Right ventricle myocardium inferior (tissue), 1 donor: Measurements from ENCODE around the gene OR7C1. TPM values are rescaled to one million over a fixed set of nuclear protein-coding genes. Genes with fewer than 3 reads are reported as not detected.

Experiments used
- ATAC-seq: fragments of 200-7000 bp; cut with Tn5 transposase; one replicate; pipeline ENCODE4 v1.9.1; 2020; ENCODE audit warnings: mild to moderate bottlenecking, moderate library complexity
- DNase-seq: peaks from one replicate; pipeline ENCODE4 v3.0.0; 2021; ENCODE audit errors: missing footprints
- intact Hi-C: fragments of 100-400 bp; cut with DNase I; formaldehyde crosslinking; loops from one replicate; pipeline ENCODE4 v1.11.0; 2022
- long read RNA-seq: library from polyadenylated mRNA; unstranded; transcript quantifications from one replicate; pipeline ENCODE4 v2.0.0, GENCODE V29; 2021
- total RNA-seq: library from RNA; stranded (reverse); fragmentation: NEBNext Ultra II Directional; extraction: Animal tissue kit (Norgen Biotek cat#: 25700); gene quantifications from one replicate; pipeline ENCODE4 v1.2.1, GENCODE V29; 2021
- donor health status: DM: no; HTN: yes; CAD: no; lungs with severe emphysema.

The OR7C1 gene
- total RNA-seq, result not detected
- long read RNA-seq, result 0 reads

DNA sequence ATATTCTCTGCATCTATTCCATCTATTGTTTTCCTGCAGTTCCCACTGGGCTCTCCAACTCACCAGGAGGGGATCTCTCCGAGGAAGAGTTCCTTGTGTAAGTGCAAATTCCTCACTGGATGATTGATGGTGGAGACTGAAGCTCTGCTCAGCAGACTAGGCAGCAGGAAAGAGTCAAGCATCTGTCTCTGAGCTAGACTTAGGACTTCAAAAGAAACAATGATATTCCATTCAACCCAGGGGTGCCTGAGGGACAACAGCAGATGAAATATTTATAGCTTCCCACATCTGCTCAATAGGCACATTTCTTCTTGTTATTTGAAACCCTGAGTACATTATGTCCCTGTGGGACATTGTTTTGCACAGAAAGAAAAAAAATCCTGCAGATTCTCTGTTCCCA lies at the start of gene OR7C1, which contains the start of gene OR7A5:
Gene OR7C1, minus strand, starts transcription at position 175 of the 400 bp plus-strand sequence. CDS start 35,049 bp downstream, outside the sequence.
Gene OR7A5, minus strand, starts transcription at position 175 of the 400 bp plus-strand sequence. CDS start 6,944 bp downstream, outside the sequence.
- ATAC-seq, result peak; percentile 23
- intact Hi-C loops, result no loop called here

DNA sequence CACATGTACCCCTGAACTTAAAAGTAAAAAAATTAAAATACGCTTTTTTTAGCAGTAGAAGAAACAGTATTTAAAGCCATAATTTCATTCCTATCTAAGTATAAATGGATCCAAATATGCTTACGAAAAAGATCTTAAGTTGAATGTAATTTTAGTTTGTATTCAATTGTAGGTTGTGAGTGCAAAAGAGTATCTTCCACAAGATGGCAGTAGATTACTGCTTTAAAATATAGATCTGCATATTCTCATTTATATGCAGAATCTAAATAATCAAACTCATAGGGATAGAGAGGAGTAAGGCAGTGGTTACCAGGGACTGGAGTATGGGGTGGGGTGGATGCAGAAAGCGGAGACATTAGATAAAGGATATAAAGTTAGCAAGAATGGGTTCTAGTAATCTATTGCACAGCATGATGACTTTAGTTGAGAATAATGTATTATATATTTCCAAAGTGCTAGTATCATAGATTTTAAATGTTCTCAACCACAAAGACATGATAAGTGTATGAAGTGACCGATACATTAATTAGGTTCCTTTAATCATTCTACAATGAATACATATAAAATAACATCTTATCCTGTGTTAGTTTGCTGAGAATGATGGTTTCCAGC lies 36.7 kb upstream of the OR7C1 start:
- DNase-seq (no peak), ATAC-seq (no peak)
- intact Hi-C loops, result no loop called here

More for the DNA sequence above, at the start of gene OR7C1, which contains the start of gene OR7A5:
- DNase-seq, result no peak

- ATAC-seq (no peak), DNase-seq (no peak)
- intact Hi-C loops, result no loop called here
Measured at GRCh38 chr19:14868497-14868896, 33.5 kb upstream of the OR7C1 start.

DNA sequence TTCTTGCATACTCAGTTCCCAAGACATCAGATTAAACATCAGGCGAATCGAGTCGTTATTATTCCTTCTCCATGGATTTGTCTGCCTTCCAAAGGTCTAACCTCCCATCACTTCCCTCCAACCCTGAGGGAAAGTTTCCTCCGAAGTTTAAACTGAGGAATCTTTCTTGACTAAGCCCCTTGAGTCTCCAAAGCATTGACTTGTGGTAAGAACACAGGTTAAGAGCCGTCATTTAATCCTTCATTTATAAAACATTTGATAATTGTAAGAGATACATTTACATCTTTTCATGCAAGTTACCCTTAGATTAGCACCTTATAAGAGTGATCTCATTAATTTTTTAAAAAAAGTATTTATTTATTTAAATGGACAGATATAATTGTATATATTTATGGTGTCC lies 13.8 kb upstream of the OR7C1 start, which contains the start of gene OR7A10:
Gene OR7A10, minus strand, starts transcription at position 101 of the 400 bp plus-strand sequence. CDS start 7,045 bp downstream, outside the sequence.
- DNase-seq (no peak), ATAC-seq (no peak)
- intact Hi-C loops, result no loop called here

GRCh38 chr19:14843578-14843977 lies 8.6 kb upstream of the OR7C1 start:
- ATAC-seq (no peak), DNase-seq (no peak)
- intact Hi-C loops, result no loop called here

- DNase-seq (no peak), ATAC-seq (no peak)
- intact Hi-C loops, result no loop called here
Measured at GRCh38 chr19:14843169-14843568, 8.2 kb upstream of the OR7C1 start.

DNA sequence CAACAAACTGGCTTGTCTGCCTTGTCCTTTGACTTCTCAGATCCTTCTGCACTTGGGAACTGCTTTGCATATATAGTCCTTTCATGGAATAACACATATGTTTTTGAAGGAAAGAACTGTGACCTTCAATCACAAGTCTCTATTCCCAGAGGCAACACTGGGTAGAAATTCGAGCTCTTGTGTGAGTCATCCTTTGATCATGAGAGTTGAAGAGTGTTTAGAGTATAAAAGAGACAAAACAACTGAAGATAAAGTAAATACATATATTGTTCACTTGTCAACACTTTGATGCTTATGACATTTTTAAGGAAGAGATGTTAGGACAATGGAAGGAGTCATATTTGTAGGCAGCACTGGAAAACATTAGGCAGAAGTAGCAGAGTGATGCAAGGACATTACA lies 5.2 kb upstream of the OR7C1 start:
- DNase-seq (no peak), ATAC-seq (no peak)
- intact Hi-C loops, result no loop called here

GRCh38 chr19:14837391-14837790 lies 2.4 kb upstream of the OR7C1 start:
- no peak for ATAC-seq
- intact Hi-C loops, result no loop called here
- no peak for DNase-seq

DNA sequence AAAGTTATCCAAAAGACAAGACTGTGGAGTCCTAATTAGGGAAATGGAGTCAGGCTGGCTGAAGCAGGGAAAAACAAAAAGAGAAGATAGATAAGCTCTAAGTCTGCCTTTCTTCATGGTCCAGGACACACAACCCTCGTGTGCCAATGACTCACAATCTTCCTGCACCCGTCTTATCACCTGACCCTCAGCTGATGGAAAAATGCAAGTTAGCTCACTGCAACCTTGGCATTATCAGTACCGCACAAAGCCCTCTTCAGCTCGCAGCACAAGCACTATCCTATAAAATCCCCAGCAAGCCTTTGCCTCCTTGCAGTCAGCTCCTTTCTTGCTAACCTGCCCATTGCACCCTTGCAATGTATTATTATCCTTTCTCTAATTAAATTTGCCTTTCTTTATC lies 4.3 kb downstream of the OR7C1 start:
- ATAC-seq, result no peak
- DNase-seq, result no peak
- intact Hi-C loops, result no loop called here

- ATAC-seq, result no peak
- intact Hi-C loops, result no loop called here
- DNase-seq, result no peak
Measured at GRCh38 chr19:14826006-14826405, 9.0 kb downstream of the OR7C1 start.

GRCh38 chr19:14821937-14822336 lies 13.0 kb downstream of the OR7C1 start:
- intact Hi-C loops, result no loop called here
- ATAC-seq, result no peak
- no peak for DNase-seq

DNA sequence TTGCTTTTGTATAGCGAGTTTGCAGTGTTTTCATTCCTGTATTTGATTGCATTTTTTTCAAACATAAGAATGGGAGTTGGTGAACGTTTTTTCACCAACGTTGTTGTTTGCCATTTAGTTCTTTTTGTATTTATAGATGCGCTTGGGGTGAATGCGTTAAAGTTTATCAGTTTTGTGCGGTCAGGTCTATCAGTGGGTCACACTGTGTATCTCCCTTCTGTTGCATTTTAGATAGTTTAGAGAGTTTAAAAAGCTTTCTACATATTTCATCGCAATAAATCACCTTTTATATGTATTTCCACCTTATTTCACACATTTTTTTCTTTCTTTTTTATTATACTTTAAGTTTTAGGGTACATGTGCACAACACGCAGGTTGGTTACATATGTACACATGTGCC lies 16.4 kb downstream of the OR7C1 start:
- intact Hi-C loops, result no loop called here
- DNase-seq (no peak), ATAC-seq (no peak)

DNA sequence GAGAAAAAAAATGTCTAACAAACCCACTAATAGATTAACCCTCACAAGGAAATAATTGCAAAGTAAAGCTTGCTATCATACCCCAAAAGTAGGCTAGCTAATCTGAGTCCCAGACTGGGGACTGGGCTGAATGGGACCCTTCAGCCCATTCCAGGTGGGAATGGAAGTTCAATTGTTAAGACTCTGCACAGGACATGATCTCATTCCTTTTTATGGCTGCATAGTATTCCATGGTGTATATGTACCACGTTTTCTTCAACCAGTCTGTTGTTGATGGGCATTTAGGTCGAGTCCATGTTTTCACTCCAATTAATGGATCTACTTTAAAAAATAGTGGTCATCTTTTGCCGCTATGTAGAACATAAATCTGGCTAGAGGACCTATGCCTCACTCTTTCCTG lies 17.9 kb downstream of the OR7C1 start:
- ATAC-seq, result no peak
- intact Hi-C loops, result no loop called here
- no peak for DNase-seq

DNA sequence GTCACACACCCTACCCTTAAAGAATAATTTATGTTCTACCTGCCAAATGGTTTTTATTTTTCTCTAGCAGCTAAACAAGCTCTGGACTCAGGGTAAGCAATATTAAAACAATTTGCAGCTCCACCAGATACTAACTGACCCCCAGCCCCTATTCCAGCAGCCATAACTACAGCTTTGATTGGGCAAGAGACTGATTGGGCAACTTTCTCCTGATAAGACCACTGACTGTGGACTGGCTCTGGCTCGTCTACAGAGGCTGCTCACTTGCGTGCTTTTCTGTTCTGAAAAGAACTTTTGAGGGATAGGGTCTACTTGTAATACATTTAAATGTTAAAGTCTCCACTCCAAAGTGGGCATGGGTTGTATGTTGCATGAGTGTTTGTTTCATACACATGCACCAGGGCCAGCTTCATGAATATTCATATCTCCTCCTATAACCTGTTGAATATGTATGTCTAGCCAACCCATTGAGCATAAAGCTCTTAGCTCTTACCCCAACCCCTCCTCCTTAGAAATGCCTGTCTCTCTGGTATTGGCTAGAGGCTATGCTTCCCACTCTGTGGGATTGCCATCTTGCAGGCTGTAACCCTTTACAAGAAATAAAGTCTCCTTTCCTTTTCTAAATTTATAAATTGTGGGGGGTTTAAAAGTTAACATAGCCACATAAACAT lies 19.9 kb downstream of the OR7C1 start:
- intact Hi-C loops, result no loop called here
- ATAC-seq, result no peak
- no peak for DNase-seq

GRCh38 chr19:14809272-14810057 lies 25.5 kb downstream of the OR7C1 start:
- intact Hi-C loops, result no loop called here
- ATAC-seq (no peak), DNase-seq (no peak)

- no peak for ATAC-seq
- intact Hi-C loops, result no loop called here
- DNase-seq, result no peak
Measured at GRCh38 chr19:14804765-14805164, 30.2 kb downstream of the OR7C1 start.

GRCh38 chr19:14798760-14799159 lies 36.2 kb downstream of the OR7C1 start:
- DNase-seq (no peak), ATAC-seq (no peak)
- intact Hi-C loops, result no loop called here

DNA sequence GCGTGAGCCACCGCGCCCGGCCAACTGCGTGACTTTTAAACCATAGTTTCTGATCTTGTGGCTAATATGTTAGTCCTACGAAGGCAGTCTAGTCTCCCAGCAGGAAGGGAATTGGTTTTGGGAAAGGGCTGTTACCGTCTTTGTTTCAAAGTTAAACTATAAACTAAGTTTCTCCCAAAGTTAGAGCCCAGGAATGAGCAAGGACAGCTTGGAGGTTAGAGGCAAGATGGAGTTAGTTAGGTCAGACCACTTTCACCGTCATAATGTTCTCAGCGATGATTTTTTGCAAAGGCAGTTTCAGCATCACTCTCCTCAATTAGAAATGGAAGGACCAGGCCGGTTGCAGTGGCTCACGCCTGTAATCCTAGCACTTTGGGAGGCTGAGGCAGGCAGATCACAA lies 39.0 kb downstream of the OR7C1 start:
- intact Hi-C loops, result no loop called here
- ATAC-seq, result no peak
- no peak for DNase-seq

DNA sequence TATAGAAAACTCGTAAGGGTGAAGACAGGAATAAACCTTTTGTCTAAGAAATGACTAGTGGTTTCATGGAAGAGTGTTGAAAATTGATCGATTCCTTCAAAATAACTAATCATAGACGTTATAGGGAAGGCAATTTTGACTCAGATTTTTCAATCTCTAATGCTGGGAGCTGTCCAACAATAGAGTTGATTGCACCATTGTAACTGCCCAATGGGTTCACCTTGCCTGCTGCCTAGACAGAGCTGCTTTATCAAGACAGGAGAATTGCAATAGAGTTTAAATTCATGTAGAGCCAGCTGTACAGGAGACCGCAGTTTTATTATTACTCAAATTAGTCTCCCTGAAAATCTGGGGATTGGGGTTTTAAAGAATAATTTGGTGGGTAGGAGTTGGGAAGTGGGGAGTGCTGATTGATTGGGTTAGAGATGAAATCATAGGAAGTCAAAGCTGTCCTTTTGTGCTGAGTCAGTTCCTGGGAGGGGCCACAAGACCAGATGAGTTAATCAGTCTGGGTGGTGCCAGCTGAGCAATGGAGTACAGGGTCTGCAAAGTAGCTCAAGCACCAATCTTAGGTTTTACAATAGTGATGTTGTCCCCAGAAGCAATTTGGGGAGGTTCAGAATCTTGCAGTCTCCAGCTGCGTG lies 39.8 kb downstream of the OR7C1 start:
- intact Hi-C loops, result no loop called here
- DNase-seq, result no peak
- no peak for ATAC-seq
